Uterus (tissue), 4 donors: ENCODE results near the gene AP3B1. TPM values are rescaled to one million over a fixed set of nuclear protein-coding genes. Genes with fewer than 3 reads are reported as not detected.

Experiments
- DNase-seq, 2 donors: peaks; one replicate each; pipeline ENCODE4 v3.0.0-alpha.2; 2019 to 2020
- H3K27ac ChIP-seq, 2 donors: fragments of 200-600 bp; sonication (generic); 1 replicate in 1 of 2; 2 replicates in 1 of 2; pipeline ENCODE4 v1.5.1; 2016 to 2018
- H3K27me3 ChIP-seq, 2 donors: fragments of 200-600 bp; sonication (generic); one replicate each; pipeline ENCODE4 v1.5.1; 2018 to 2019; ENCODE audit warnings: control low read depth in 1 of 2
- H3K36me3 ChIP-seq, 2 donors: fragments of 200-600 bp; sonication (generic); one replicate each; pipeline ENCODE4 v1.5.1; 2019; ENCODE audit warnings: control low read depth in 1 of 2
- H3K4me1 ChIP-seq, 2 donors: fragments of 200-600 bp; sonication (generic); one replicate each; pipeline ENCODE4 v1.5.1; 2018 to 2019; ENCODE audit warnings: control low read depth in 1 of 2
- H3K4me3 ChIP-seq, 2 donors: fragments of 200-600 bp; sonication (generic); 1 replicate in 1 of 2; 2 replicates in 1 of 2; pipeline ENCODE4 v1.5.1; 2018 to 2019; ENCODE audit warnings: mild to moderate bottlenecking in 1 of 2
- H3K9me3 ChIP-seq, 2 donors: fragments of 200-600 bp; sonication (generic); one replicate each; pipeline ENCODE4 v1.5.1; 2019; ENCODE audit warnings: control low read depth in 1 of 2
- CTCF ChIP-seq, 4 experiments: fragments of 200-600 bp in 2 of 4; fragments of 450-650 bp in 2 of 4; sonication (generic) in 2 of 4; IDR thresholded peaks; one replicate each; pipeline ENCODE4 v1.5.1; 2016 to 2019; ENCODE audit warnings: antibody characterized with exemption in 4 of 4, mild to moderate bottlenecking in 2 of 4, moderate library complexity in 1 of 4
- POLR2A ChIP-seq, 2 donors: fragments of 450-650 bp; IDR thresholded peaks; one replicate each; pipeline ENCODE4 v1.6.1; 2016; ENCODE audit warnings: antibody characterized with exemption in 2 of 2, mild to moderate bottlenecking in 1 of 2, moderate library complexity in 1 of 2
- intact Hi-C: fragments of 100-400 bp; cut with DNase I; formaldehyde crosslinking; loops from one replicate; pipeline ENCODE4 v1.15.1; 2023; ENCODE audit warnings: low total_unique reads
- total RNA-seq, 4 donors: library from RNA; depleted of rRNA in 3 of 4; stranded (reverse); fragments of >200 nt in 3 of 4; gene quantifications; one replicate each; pipeline versions ENCODE4 v1.1.0 to v1.2.4, GENCODE V29; 2014 to 2023
- donor health status: DM: yes; HTN: yes; CAD: no.

AP3B1 gene
- total RNA-seq, 4 donors from 2014 or later: 15.9 to 67.1 (median 33.4) TPM

- no peaks in the 10 kb centered on the region for H3K9me3 ChIP-seq
- TF ChIP-seq POLR2A (IDR thresholded peaks at IDR 0.05) (no peak), CTCF (IDR thresholded peaks at IDR 0.05) (no peak)
- intact Hi-C loops: no loop called here
- H3K4me3 ChIP-seq: no peak overlapping the region
- H3K27ac ChIP-seq: no peak overlapping the region
- no peaks in the 10 kb centered on the region for H3K36me3 ChIP-seq
- H3K27me3 ChIP-seq: no peaks in the 10 kb centered on the region
- DNase-seq: no peak
- H3K4me1 ChIP-seq: no peaks in the 10 kb centered on the region
Observed at GRCh38 chr5:78041805-78042204, 252.7 kb downstream of the AP3B1 start.

- Histone ChIP-seq H3K9me3 (no peaks in the 10 kb centered on the region), H3K4me1 (no peaks in the 10 kb centered on the region), H3K27me3 (no peaks in the 10 kb centered on the region), H3K36me3 (no peaks in the 10 kb centered on the region), H3K4me3 (no peak overlapping the region), H3K27ac (no peak overlapping the region)
- TF ChIP-seq POLR2A (IDR thresholded peaks at IDR 0.05) (no peak), CTCF (IDR thresholded peaks at IDR 0.05) (no peak)
- no peak for DNase-seq
- intact Hi-C loops: no loop called here
Observed at GRCh38 chr5:78025540-78025939, 269.0 kb downstream of the AP3B1 start.

GRCh38 chr5:78019744-78020143 lies 274.8 kb downstream of the AP3B1 start:
- H3K4me1 ChIP-seq: no peaks in the 10 kb centered on the region
- H3K27ac ChIP-seq: no peak overlapping the region
- no peak overlapping the region for H3K4me3 ChIP-seq
- no peak for TF ChIP-seq POLR2A (IDR thresholded peaks at IDR 0.05)
- TF ChIP-seq CTCF (IDR thresholded peaks at IDR 0.05): no peak
- no peak for DNase-seq
- no peaks in the 10 kb centered on the region for H3K36me3 ChIP-seq
- intact Hi-C loops: no loop called here
- no peaks in the 10 kb centered on the region for H3K9me3 ChIP-seq
- no peaks in the 10 kb centered on the region for H3K27me3 ChIP-seq

- Histone ChIP-seq H3K4me3 (no peak overlapping the region), H3K36me3 (no peaks in the 10 kb centered on the region), H3K27me3 (no peaks in the 10 kb centered on the region), H3K9me3 (no peaks in the 10 kb centered on the region), H3K4me1 (no peaks in the 10 kb centered on the region), H3K27ac (no peak overlapping the region)
- no peak for TF ChIP-seq CTCF (IDR thresholded peaks at IDR 0.05)
- no peak for TF ChIP-seq POLR2A (IDR thresholded peaks at IDR 0.05)
- no peak for DNase-seq
- intact Hi-C loops: no loop called here
Observed at GRCh38 chr5:78016863-78017529, 277.5 kb downstream of the AP3B1 start.

- intact Hi-C loops: no loop called here
- H3K4me3 ChIP-seq: no peak overlapping the region
Observed at GRCh38 chr5:78009937-78010527, 284.5 kb downstream of the AP3B1 start.

More at GRCh38 chr5:78009937-78010527, 284.5 kb downstream of the AP3B1 start:
- TF ChIP-seq POLR2A (IDR thresholded peaks at IDR 0.05) (no peak), CTCF (IDR thresholded peaks at IDR 0.05) (no peak)
- no peak for DNase-seq
- no peaks in the 10 kb centered on the region for H3K9me3 ChIP-seq
- no peaks in the 10 kb centered on the region for H3K4me1 ChIP-seq
- H3K36me3 ChIP-seq: no peaks in the 10 kb centered on the region
- no peaks in the 10 kb centered on the region for H3K27me3 ChIP-seq
- no peak overlapping the region for H3K27ac ChIP-seq
